ACHN (cell line): Measurements from ENCODE around the gene GAS7.
A peak's percentile ranks its signal among the peaks of the same experiment; 100 is the strongest.

Source experiments
- DNase-seq: peaks from one replicate; pipeline ENCODE4 v3.0.0-alpha.2; 2015
- in situ Hi-C: cut with HindIII; loops from 2 replicates; pipeline ENCODE4 v1.10.0; 2017; ENCODE audit warnings: low sequenced_read_pairs, low pct_ligation_motif_present, low pct_unique_long_range_greater_than_20kb

Gene GAS7

GRCh38 chr17:9951803-9952202 is 246.6 kb downstream of the GAS7 start:
- in situ Hi-C loops = no loop called here
- DNase-seq = no peak

DNA sequence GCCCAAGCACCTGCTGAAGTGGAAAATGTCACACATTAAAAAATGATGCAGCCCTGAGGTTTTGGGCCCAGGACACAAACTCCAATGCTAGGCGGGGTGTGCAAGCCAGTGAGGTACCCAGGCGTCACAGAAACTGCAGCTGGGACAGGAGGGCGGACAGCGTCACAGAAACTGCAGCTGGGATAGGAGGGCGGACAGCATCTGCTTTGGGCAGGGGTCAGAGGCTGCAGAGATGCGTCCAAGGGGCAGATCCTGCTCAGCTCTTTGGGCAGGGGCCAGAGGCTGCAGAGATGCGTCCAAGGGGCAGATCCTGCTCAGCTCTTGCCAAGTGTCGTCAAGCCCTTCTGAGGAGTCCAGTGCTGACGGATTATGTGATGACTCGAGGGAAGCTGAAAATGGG is 249.5 kb downstream of the GAS7 start:
- in situ Hi-C loops = no loop called here
- DNase-seq = no peak

GRCh38 chr17:9944704-9945103 is 253.7 kb downstream of the GAS7 start:
- DNase-seq = no peak
- in situ Hi-C loops = no loop called here

DNA sequence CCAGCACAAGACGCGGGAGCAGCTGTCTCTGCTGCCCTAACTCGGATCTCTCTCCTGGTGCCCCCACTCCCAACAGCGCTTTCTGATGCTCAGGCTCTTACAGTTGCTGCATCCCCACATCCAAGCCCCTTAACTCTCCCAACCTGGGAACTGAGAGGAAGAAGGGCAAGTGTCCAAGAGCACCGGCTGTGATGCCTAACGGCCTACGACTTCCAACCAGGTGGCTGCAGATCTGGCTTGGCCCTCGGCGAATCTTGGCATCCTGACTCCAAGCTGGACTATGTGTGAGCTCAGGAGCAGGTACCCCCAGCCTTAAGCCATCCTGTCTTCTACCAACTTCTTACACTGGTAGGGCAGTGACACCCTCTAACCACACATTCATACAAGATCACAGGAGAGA is 255.1 kb downstream of the GAS7 start:
- in situ Hi-C loops = no loop called here

GRCh38 chr17:9942885-9943284 is 255.5 kb downstream of the GAS7 start:
- in situ Hi-C loops = no loop called here
- no peak for DNase-seq

More for the DNA sequence above, 255.1 kb downstream of the GAS7 start:
- no peak for DNase-seq

DNA sequence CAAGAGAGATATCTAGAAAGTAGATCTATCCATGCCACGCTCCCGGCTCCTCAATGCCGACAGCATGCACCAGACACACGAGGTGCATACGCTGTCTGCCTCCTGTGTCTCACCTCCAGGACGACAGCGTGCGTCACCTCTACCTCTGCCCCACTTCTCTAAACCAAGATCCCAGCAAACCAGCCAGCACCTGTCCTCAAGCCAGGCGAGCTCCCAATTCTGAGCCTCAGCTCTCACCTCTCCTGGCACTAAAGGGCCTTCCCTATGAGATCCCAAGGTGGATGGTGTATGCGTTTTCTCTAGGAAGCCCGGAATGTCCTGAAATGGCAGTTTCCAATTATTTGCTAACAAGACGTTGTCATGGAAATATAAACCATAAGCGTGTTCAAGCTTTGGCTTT is 257.1 kb downstream of the GAS7 start:
- in situ Hi-C loops = no loop called here
- DNase-seq = no peak

DNA sequence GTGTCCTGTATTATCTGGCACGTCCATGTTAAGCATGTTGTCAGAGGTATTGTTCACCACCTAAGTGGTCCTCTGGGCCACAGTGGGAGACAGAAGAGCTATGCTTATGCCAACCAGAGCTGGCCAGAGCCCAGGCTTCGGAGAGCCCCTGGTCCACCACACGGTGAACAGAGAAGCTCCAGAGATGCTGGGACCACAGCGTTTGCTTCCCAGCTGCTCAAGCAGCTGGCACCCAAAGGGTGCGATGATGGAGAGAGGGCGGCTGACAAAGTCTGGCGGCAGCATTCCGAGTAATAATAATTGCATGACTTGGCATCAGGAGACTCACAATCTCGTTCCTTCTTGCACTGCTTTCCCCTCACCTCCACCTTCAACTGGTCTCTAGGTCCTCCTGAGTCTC is 257.6 kb downstream of the GAS7 start:
- no peak for DNase-seq
- in situ Hi-C loops = no loop called here

DNA sequence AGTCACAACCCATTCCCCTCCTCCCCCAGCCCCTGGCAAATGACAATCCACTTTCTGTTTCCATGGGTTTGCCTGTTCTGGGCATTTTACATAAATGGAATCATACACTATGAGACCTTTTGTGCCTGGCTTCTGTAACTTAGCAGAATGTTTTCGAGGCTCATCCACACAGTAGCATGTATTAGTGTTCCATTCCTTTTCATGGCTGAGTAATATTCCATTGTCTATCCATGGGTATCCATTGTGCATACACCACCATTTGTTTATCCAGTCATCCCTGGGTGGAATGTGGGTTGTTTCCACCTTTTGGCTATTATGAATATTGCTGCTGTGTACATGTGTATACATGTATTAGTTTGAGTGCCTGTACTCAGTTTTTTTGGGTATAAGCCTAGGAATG is 259.6 kb downstream of the GAS7 start:
- DNase-seq = no peak
- in situ Hi-C loops = no loop called here

GRCh38 chr17:9937901-9938300 is 260.5 kb downstream of the GAS7 start:
- in situ Hi-C loops = no loop called here
- DNase-seq = no peak

- in situ Hi-C loops = no loop called here
- DNase-seq = no peak
These were observed 261.1 kb downstream of the GAS7 start for GRCh38 chr17:9937241-9937761.

GRCh38 chr17:9936095-9936494 is 262.3 kb downstream of the GAS7 start:
- in situ Hi-C loops = no loop called here
- DNase-seq = no peak

DNA sequence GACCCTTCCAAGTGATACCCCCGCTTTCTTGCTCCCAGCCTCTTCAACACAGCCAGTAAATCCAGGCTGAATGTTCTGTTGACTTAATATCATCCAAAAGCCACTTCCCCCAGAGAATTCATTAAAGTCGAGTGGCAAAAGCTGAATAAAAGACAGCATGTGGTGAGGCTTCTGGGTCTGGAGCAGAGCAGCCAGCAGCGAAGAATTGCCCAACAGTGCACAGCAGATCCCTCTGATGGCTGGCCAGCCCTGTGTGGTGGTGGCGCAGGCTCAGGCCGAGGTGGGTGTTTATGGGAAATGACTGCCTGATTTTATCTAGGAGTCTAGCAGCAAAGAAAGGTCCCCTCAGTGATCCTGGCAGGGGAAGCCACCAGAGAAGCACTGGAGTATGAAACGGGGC is 263.0 kb downstream of the GAS7 start:
- in situ Hi-C loops = no loop called here
- no peak for DNase-seq

DNA sequence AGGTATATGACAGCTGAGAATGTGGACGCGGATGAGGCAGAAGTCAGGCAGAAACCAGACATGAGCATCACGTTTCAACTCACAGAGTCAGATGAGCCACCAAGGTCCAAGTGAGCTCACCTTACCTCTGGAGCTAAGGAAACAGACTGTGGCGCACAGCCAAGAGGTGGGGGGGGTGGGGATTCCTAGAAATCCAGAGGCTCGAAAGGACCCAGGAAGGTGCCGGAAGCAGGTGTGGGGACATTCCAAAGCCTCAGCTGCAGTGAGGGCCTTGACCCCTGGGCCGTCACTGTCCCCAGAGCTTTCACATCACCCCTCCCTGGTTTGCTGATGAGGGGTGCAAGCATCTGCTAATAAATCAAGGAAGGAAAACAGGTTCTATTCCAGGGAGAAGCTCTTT is 264.1 kb downstream of the GAS7 start:
- no peak for DNase-seq
- in situ Hi-C loops = no loop called here

DNA sequence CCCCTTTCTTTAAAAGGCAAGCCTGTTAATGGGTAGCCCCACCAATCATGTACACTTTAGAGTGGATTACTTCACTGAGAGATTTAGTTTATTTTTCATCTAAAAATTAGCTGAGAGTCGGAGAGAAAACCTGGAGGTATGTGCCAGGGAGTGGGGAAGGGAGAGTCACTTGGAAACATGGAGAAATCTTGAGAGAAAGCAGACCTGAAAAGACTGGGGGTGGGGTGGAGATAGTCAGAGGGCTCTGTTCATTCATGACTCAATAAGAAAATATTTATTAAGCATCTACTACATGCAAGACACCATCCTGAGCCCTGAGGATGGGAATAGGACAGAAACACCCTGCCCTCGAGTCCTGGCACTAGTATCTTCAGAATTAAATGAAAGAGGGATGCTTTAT is 265.9 kb downstream of the GAS7 start:
- no peak for DNase-seq
- in situ Hi-C loops = no loop called here

- DNase-seq = no peak
- in situ Hi-C loops = no loop called here
These were observed 267.2 kb downstream of the GAS7 start for GRCh38 chr17:9931144-9931741.

DNA sequence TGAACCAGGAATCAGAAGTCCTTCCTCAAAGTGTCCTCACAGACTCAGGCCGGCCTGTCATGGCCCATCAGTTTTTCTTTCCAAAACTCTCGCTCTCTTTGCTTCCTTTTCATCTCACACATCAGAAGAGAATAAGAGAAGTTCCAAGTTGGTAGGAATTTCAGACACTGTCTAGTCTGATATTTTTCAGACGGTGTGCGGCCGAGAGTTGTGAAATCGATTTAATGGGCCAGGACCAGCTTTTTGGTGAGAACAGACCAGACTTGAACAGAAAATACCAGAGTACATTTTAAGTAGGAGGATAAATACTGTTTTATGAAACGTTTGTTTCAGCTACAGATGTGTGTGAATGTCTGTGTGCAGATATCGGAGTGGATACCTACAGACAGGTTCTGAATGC is 268.5 kb downstream of the GAS7 start:
- no peak for DNase-seq
- in situ Hi-C loops = no loop called here

- in situ Hi-C loops = no loop called here
These were observed 269.6 kb downstream of the GAS7 start for GRCh38 chr17:9928601-9929333.

GRCh38 chr17:9926150-9926804 is 272.1 kb downstream of the GAS7 start:
- in situ Hi-C loops = no loop called here

More at GRCh38 chr17:9928601-9929333, 269.6 kb downstream of the GAS7 start:
- DNase-seq = peak; percentile 82

GRCh38 chr17:9925457-9925856 is 272.9 kb downstream of the GAS7 start:
- no peak for DNase-seq
- in situ Hi-C loops = no loop called here

More at GRCh38 chr17:9926150-9926804, 272.1 kb downstream of the GAS7 start:
- no peak for DNase-seq
